ENCODE measurements around the gene INO80. TPM values are rescaled to one million over a fixed set of nuclear protein-coding genes. Genes with fewer than 3 reads are reported as not detected.

INO80 gene
- total RNA-seq, 2 experiments from 2014 or later = 31.7 to 35.1 TPM

GRCh38 chr15:40992241-40992741 is 123.8 kb downstream of the INO80 start:
- Histone ChIP-seq H3K4me2 (ENCODE audit: low read length) (no peak overlapping the region), H3K36me3 (ENCODE audit: insufficient read depth, low read length) (peaks cover 85% of the 10 kb centered on the region), H3K9me3 (ENCODE audit: low read length) (no peaks in the 10 kb centered on the region), H3K79me2 (ENCODE audit: insufficient read depth, low read depth, low read length) (no peaks in the 10 kb centered on the region), H3K4me1 (ENCODE audit: insufficient read depth, low read length, poor library complexity, severe bottlenecking) (no peaks in the 10 kb centered on the region), H2AFZ (ENCODE audit: low read length) (no peak overlapping the region), H3K9me2 (ENCODE audit: insufficient read depth, low read length) (no peaks in the 10 kb centered on the region), H3K27ac (ENCODE audit: low read depth, low read length, poor library complexity, severe bottlenecking) (no peak overlapping the region), H4K20me1 (ENCODE audit: insufficient read depth, low read length) (no peaks in the 10 kb centered on the region), H3K4me3 (ENCODE audit: low read depth, low read length, poor library complexity, severe bottlenecking) (no peak overlapping the region)
- no peak for TF ChIP-seq EZH2phosphoT487 (IDR thresholded peaks at IDR 0.05; ENCODE audit: borderline replicate concordance, low read depth, low read length)
- TF ChIP-seq CTCF (conservative IDR thresholded peaks at IDR 0.05; ENCODE audit: low read length) = no peak
- BruUV-seq (replicated peaks) = no TSS peak
- DNase-seq (ENCODE audit: low spot score) = no peak
- intact Hi-C loops (cut with micrococcal nuclease; ENCODE audit: unreplicated experiment) = no loop called here
- ChIA-PET CTCF (ENCODE audit: unreplicated experiment) (interaction anchor here (0.5 kb wide), 1 partner anchor 17 kb away, joined by 3 read pairs; no protein-coding TSS in a partner anchor), POLR2A (interaction anchor here (0.6 to 1.0 kb wide), 2 partner anchors 29 to 129 kb away, joined by 3 read pairs; no protein-coding TSS in a partner anchor)

- TF ChIP-seq CTCF (conservative IDR thresholded peaks at IDR 0.05; ENCODE audit: low read length) (no peak), EZH2phosphoT487 (IDR thresholded peaks at IDR 0.05; ENCODE audit: borderline replicate concordance, low read depth, low read length) (no peak)
- Histone ChIP-seq H4K20me1 (ENCODE audit: insufficient read depth, low read length) (no peaks in the 10 kb centered on the region), H3K9me2 (ENCODE audit: insufficient read depth, low read length) (no peaks in the 10 kb centered on the region), H3K4me2 (ENCODE audit: low read length) (no peak overlapping the region), H3K9me3 (ENCODE audit: low read length) (no peaks in the 10 kb centered on the region), H3K27ac (ENCODE audit: low read depth, low read length, poor library complexity, severe bottlenecking) (no peak overlapping the region), H3K4me1 (ENCODE audit: insufficient read depth, low read length, poor library complexity, severe bottlenecking) (no peaks in the 10 kb centered on the region), H3K4me3 (ENCODE audit: low read depth, low read length, poor library complexity, severe bottlenecking) (no peak overlapping the region), H3K79me2 (ENCODE audit: insufficient read depth, low read depth, low read length) (no peaks in the 10 kb centered on the region), H2AFZ (ENCODE audit: low read length) (no peak overlapping the region), H3K36me3 (ENCODE audit: insufficient read depth, low read length) (peaks cover 85% of the 10 kb centered on the region)
- intact Hi-C loops (cut with micrococcal nuclease; ENCODE audit: unreplicated experiment) = no loop called here
- BruUV-seq (replicated peaks) = no TSS peak
- no peak for DNase-seq (ENCODE audit: low spot score)
- ChIA-PET POLR2A (no interaction called here), CTCF (ENCODE audit: unreplicated experiment) (no interaction called here)
Observed at GRCh38 chr15:40991355-40991754, 124.7 kb downstream of the INO80 start.

GRCh38 chr15:40990789-40991188 is 125.3 kb downstream of the INO80 start:
- H2AFZ ChIP-seq (ENCODE audit: low read length) = no peak overlapping the region
- DNase-seq (ENCODE audit: low spot score) = no peak
- no peaks in the 10 kb centered on the region for H3K9me3 ChIP-seq (ENCODE audit: low read length)
- TF ChIP-seq EZH2phosphoT487 (IDR thresholded peaks at IDR 0.05; ENCODE audit: borderline replicate concordance, low read depth, low read length) (no peak), CTCF (conservative IDR thresholded peaks at IDR 0.05; ENCODE audit: low read length) (no peak)
- intact Hi-C loops (cut with micrococcal nuclease; ENCODE audit: unreplicated experiment) = no loop called here
- BruUV-seq (replicated peaks) = no TSS peak
- no peaks in the 10 kb centered on the region for H4K20me1 ChIP-seq (ENCODE audit: insufficient read depth, low read length)
- H3K4me2 ChIP-seq (ENCODE audit: low read length) = no peak overlapping the region
- POLR2A ChIA-PET = no interaction called here
- H3K79me2 ChIP-seq (ENCODE audit: insufficient read depth, low read depth, low read length) = no peaks in the 10 kb centered on the region
- CTCF ChIA-PET (ENCODE audit: unreplicated experiment) = no interaction called here
- H3K27ac ChIP-seq (ENCODE audit: low read depth, low read length, poor library complexity, severe bottlenecking) = no peak overlapping the region
- H3K4me3 ChIP-seq (ENCODE audit: low read depth, low read length, poor library complexity, severe bottlenecking) = no peak overlapping the region
- H3K36me3 ChIP-seq (ENCODE audit: insufficient read depth, low read length) = peaks cover 86% of the 10 kb centered on the region
- no peaks in the 10 kb centered on the region for H3K4me1 ChIP-seq (ENCODE audit: insufficient read depth, low read length, poor library complexity, severe bottlenecking)
- H3K9me2 ChIP-seq (ENCODE audit: insufficient read depth, low read length) = no peaks in the 10 kb centered on the region

Measured in OCI-LY7 (cell line).